ENCODE results near the gene TNIK.

The TNIK gene

GRCh38 chr3:171026597-171027293 is 433.5 kb downstream of the TNIK start, which contains the start of gene SLC2A2:
Gene SLC2A2, minus strand, starts transcription at chr3:171026720. Its CDS starts 50 bp downstream, at chr3:171026670.
- DNase-seq (ENCODE audit: low spot score): no peak

GRCh38 chr3:171023566-171023965 is 436.6 kb downstream of the TNIK start:
- no peak for DNase-seq (ENCODE audit: low spot score)

GRCh38 chr3:171021377-171021776 is 438.8 kb downstream of the TNIK start:
- no peak for DNase-seq (ENCODE audit: low spot score)

GRCh38 chr3:171018156-171018935 is 441.9 kb downstream of the TNIK start:
- DNase-seq (ENCODE audit: low spot score): no peak

- no peak for DNase-seq (ENCODE audit: low spot score)
Measured at GRCh38 chr3:171013822-171014748, 446.1 kb downstream of the TNIK start.

- no peak for DNase-seq (ENCODE audit: low spot score)
Measured at GRCh38 chr3:171011873-171012336, 448.3 kb downstream of the TNIK start.
